H9 (cell line): ENCODE results near the gene MYO3A. TPM values are rescaled to one million over a fixed set of nuclear protein-coding genes. Genes with fewer than 3 reads are reported as not detected.

Experiments used
- DNase-seq: peaks from one replicate; pipeline ENCODE4 v3.0.0-alpha.2; 2017
- H2AFZ ChIP-seq: one replicate; pipeline ENCODE4 v1.6.1; 2013; ENCODE audit warnings: mild to moderate bottlenecking, low read length, control low read depth, moderate library complexity
- H2AK5ac ChIP-seq: 2 replicates; pipeline ENCODE4 v1.6.1; 2013; ENCODE audit warnings: low read length, control low read depth, mixed read lengths; ENCODE audit not compliant: insufficient read length
- H2BK120ac ChIP-seq: one replicate; pipeline ENCODE4 v1.6.1; 2013; ENCODE audit warnings: low read depth, mild to moderate bottlenecking, low read length, control low read depth, inconsistent platforms; ENCODE audit not compliant: poor library complexity, severe bottlenecking
- H2BK12ac ChIP-seq: 2 replicates; pipeline ENCODE4 v1.6.1; 2013; ENCODE audit warnings: low read length, control low read depth, mixed read lengths, low read depth; ENCODE audit not compliant: insufficient read length
- H2BK15ac ChIP-seq: 2 replicates; pipeline ENCODE4 v1.6.1; 2013; ENCODE audit warnings: low read depth, low read length, control low read depth
- H2BK20ac ChIP-seq: one replicate; pipeline ENCODE4 v1.6.1; 2013; ENCODE audit warnings: low read depth, mild to moderate bottlenecking, low read length, control low read depth, inconsistent platforms; ENCODE audit not compliant: poor library complexity, severe bottlenecking
- H2BK5ac ChIP-seq: 2 replicates; pipeline ENCODE4 v1.6.1; 2013; ENCODE audit warnings: low read length, control low read depth, mixed read lengths; ENCODE audit not compliant: insufficient read length
- H3K14ac ChIP-seq: 2 replicates; pipeline ENCODE4 v1.6.1; 2013; ENCODE audit warnings: low read length, control low read depth; ENCODE audit not compliant: insufficient read depth
- H3K18ac ChIP-seq: 2 replicates; pipeline ENCODE4 v1.6.1; 2013; ENCODE audit warnings: low read depth, mild to moderate bottlenecking, mixed read lengths, low read length, control low read depth; ENCODE audit not compliant: insufficient read length
- H3K23ac ChIP-seq: 2 replicates; pipeline ENCODE4 v1.6.1; 2013; ENCODE audit warnings: low read length, control low read depth, mixed read lengths, low read depth; ENCODE audit not compliant: insufficient read length
- H3K23me2 ChIP-seq: 2 replicates; pipeline ENCODE4 v1.6.1; 2013; ENCODE audit warnings: low read depth, mild to moderate bottlenecking, mixed read lengths, low read length, control low read depth; ENCODE audit not compliant: insufficient read length, poor library complexity, severe bottlenecking
- H3K27ac ChIP-seq: 2 replicates; pipeline ENCODE4 v1.5.1; 2013; ENCODE audit warnings: low read length, control low read depth, mixed read lengths, low read depth; ENCODE audit not compliant: insufficient read length
- H3K27me3 ChIP-seq: 2 replicates; pipeline ENCODE4 v1.6.1; 2013; ENCODE audit warnings: low read length, control low read depth, inconsistent platforms; ENCODE audit not compliant: insufficient read depth
- H3K4ac ChIP-seq: 2 replicates; pipeline ENCODE4 v1.6.1; 2013; ENCODE audit warnings: low read depth, mild to moderate bottlenecking, control low read depth, inconsistent platforms, low read length, moderate library complexity
- H3K4me1 ChIP-seq: 2 replicates; pipeline ENCODE4 v1.6.1; 2013; ENCODE audit warnings: low read length, control low read depth, inconsistent platforms; ENCODE audit not compliant: insufficient read depth
- H3K4me2 ChIP-seq: 2 replicates; pipeline ENCODE4 v1.6.1; 2013; ENCODE audit warnings: low read length, control low read depth, mixed read lengths; ENCODE audit not compliant: insufficient read length, insufficient read depth
- H3K56ac ChIP-seq: 2 replicates; pipeline ENCODE4 v1.6.1; 2013; ENCODE audit warnings: low read depth, mild to moderate bottlenecking, mixed read lengths, low read length, control low read depth; ENCODE audit not compliant: insufficient read length
- H3K79me1 ChIP-seq: 2 replicates; pipeline ENCODE4 v1.6.1; 2013; ENCODE audit warnings: low read depth, mild to moderate bottlenecking, moderate library complexity, low read length, control low read depth, inconsistent platforms; ENCODE audit not compliant: insufficient read depth, poor library complexity, severe bottlenecking
- H3K79me2 ChIP-seq: 2 replicates; pipeline ENCODE4 v1.6.1; 2013; ENCODE audit warnings: low read length, control low read depth, inconsistent platforms; ENCODE audit not compliant: insufficient read depth
- H3K9ac ChIP-seq: 2 replicates; pipeline ENCODE4 v1.6.1; 2013; ENCODE audit warnings: low read length, control low read depth, mixed read lengths; ENCODE audit not compliant: insufficient read length; ENCODE audit errors: extremely low read depth
- H3K9me3 ChIP-seq: one replicate; pipeline ENCODE4 v1.6.1; 2013; ENCODE audit warnings: low read depth, low read length, inconsistent platforms; ENCODE audit not compliant: control insufficient read depth
- H3T11ph ChIP-seq: one replicate; pipeline ENCODE4 v1.6.1; 2013; ENCODE audit warnings: mild to moderate bottlenecking, low read length, control low read depth, inconsistent platforms
- H4K20me1 ChIP-seq: one replicate; pipeline ENCODE4 v1.6.1; 2013; ENCODE audit not compliant: control insufficient read depth, insufficient read length, insufficient read depth
- H4K5ac ChIP-seq: 2 replicates; pipeline ENCODE4 v1.6.1; 2013; ENCODE audit warnings: low read depth, mild to moderate bottlenecking, mixed read lengths, low read length, control low read depth; ENCODE audit not compliant: insufficient read length
- H4K8ac ChIP-seq: replicated peaks from 2 replicates; pipeline ENCODE4 v1.6.1; 2013; ENCODE audit warnings: low read length, control low read depth, mixed read lengths, low read depth; ENCODE audit not compliant: insufficient read length
- H4K91ac ChIP-seq: 2 replicates; pipeline ENCODE4 v1.6.1; 2013; ENCODE audit warnings: low read depth, mild to moderate bottlenecking, moderate library complexity, mixed read lengths, low read length, control low read depth; ENCODE audit not compliant: insufficient read length
- H3K27ac Mint-ChIP-seq, 3 experiments: 2 replicates in 2 of 3; 3 replicates in 1 of 3; pipeline ENCODE4 v1.8.0; 2020 to 2021; ENCODE audit warnings: mixed read lengths in 3 of 3, mild to moderate bottlenecking in 1 of 3, moderate library complexity in 1 of 3
- H3K27me3 Mint-ChIP-seq: 2 replicates; pipeline ENCODE4 v1.8.0; 2021; ENCODE audit warnings: low read depth, mild to moderate bottlenecking, moderate library complexity, mixed read lengths
- H3K36me3 Mint-ChIP-seq, 3 experiments: 2 replicates in 2 of 3; 3 replicates in 1 of 3; pipeline ENCODE4 v1.8.0; 2020 to 2021; ENCODE audit warnings: low read depth in 3 of 3, mixed read lengths in 3 of 3; ENCODE audit not compliant: insufficient read depth in 1 of 3
- H3K4me1 Mint-ChIP-seq, 2 experiments: 2 replicates each; pipeline ENCODE4 v1.8.0; 2020; ENCODE audit warnings: mixed read lengths in 2 of 2
- H3K4me3 Mint-ChIP-seq, 2 experiments: 2 replicates in 1 of 2; 3 replicates in 1 of 2; pipeline ENCODE4 v1.8.0; 2020 to 2021; ENCODE audit warnings: mild to moderate bottlenecking in 2 of 2, mixed read lengths in 2 of 2, moderate library complexity in 1 of 2
- H3K9me3 Mint-ChIP-seq, 2 experiments: 2 replicates in 1 of 2; 3 replicates in 1 of 2; pipeline ENCODE4 v1.8.0; 2020; ENCODE audit warnings: mild to moderate bottlenecking in 2 of 2, mixed read lengths in 2 of 2, moderate library complexity in 1 of 2
- WGBS: extraction: QIAGEN DNeasy Blood & Tissue Kit; methylation state at CpG from one replicate; pipeline ENCODE4 v1.1.7; 2013; ENCODE audit warnings: missing lambda C conversion rate, low lambda C conversion rate, mixed read lengths; ENCODE audit not compliant: insufficient read length; ENCODE audit errors: extremely low coverage; 5-methylcytosine and 5-hydroxymethylcytosine counted together
- total RNA-seq: library from RNA; stranded (reverse); gene quantifications from 2 replicates; pipeline ENCODE4 v1.2.1, GENCODE V29; 2021
- TF ChIP-seq, protein P1 (sequence below): fragments of 200-600 bp; sonication (generic); conservative IDR thresholded peaks from 3 replicates; pipeline ENCODE4 v1.8.0; 2021; ENCODE audit warnings: antibody characterized with exemption, mild to moderate bottlenecking

Gene MYO3A
- total RNA-seq, 1 experiment from 2014 or later: 4.3 TPM

- Histone ChIP-seq H2BK120ac (no peak overlapping the region), H3K27ac (no peak overlapping the region), H4K8ac (no peak overlapping the region), H4K5ac (no peak overlapping the region), H4K20me1 (no peaks in the 10 kb centered on the region), H3K4me2 (no peak overlapping the region), H3T11ph (no peak overlapping the region), H2BK5ac (no peak overlapping the region), H3K4me1 (no peaks in the 10 kb centered on the region), H2AFZ (no peak overlapping the region), H2BK12ac (no peak overlapping the region), H2AK5ac (no peak overlapping the region), H3K79me2 (no peaks in the 10 kb centered on the region), H3K23me2 (no peaks in the 10 kb centered on the region), H3K23ac (no peak overlapping the region), H4K91ac (no peak overlapping the region), H3K9me3 (no peaks in the 10 kb centered on the region), H3K9ac (no peak overlapping the region), H3K4ac (no peak overlapping the region), H2BK15ac (no peak overlapping the region), H3K27me3 (no peaks in the 10 kb centered on the region), H3K56ac (no peak overlapping the region), H3K79me1 (no peaks in the 10 kb centered on the region), H3K14ac (no peak overlapping the region), H3K18ac (no peak overlapping the region), H2BK20ac (no peak overlapping the region)
- no peak for DNase-seq
- Mint-ChIP-seq H3K4me3 (no peak overlapping the region), H3K27me3 (no peaks in the 10 kb centered on the region), H3K4me1 (peaks cover 10 to 15% of the 10 kb centered on the region in 2 experiments), H3K27ac (no peak overlapping the region), H3K36me3 (peaks cover 13 to 39% (median 14%) of the 10 kb centered on the region in 3 experiments), H3K9me3 (peaks cover 21 to 22% of the 10 kb centered on the region in 2 experiments)
- no CpG with 5 or more reads among the region's 1 CpG for WGBS
- TF ChIP-seq, protein P1, sequence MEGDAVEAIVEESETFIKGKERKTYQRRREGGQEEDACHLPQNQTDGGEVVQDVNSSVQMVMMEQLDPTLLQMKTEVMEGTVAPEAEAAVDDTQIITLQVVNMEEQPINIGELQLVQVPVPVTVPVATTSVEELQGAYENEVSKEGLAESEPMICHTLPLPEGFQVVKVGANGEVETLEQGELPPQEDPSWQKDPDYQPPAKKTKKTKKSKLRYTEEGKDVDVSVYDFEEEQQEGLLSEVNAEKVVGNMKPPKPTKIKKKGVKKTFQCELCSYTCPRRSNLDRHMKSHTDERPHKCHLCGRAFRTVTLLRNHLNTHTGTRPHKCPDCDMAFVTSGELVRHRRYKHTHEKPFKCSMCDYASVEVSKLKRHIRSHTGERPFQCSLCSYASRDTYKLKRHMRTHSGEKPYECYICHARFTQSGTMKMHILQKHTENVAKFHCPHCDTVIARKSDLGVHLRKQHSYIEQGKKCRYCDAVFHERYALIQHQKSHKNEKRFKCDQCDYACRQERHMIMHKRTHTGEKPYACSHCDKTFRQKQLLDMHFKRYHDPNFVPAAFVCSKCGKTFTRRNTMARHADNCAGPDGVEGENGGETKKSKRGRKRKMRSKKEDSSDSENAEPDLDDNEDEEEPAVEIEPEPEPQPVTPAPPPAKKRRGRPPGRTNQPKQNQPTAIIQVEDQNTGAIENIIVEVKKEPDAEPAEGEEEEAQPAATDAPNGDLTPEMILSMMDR: no peak
Observed at GRCh38 chr10:25978771-25979170, 44.7 kb downstream of the MYO3A start.
